22Rv1 (cell line): Measurements from ENCODE around the gene DYRK3.

ENCODE experiments used
- CTCF ChIP-seq: fragments of 450-650 bp; IDR thresholded peaks from 2 replicates; pipeline ENCODE4 v1.5.1; 2017; ENCODE audit warnings: mild to moderate bottlenecking
- ZFX ChIP-seq: fragments of 450-650 bp; IDR thresholded peaks from 2 replicates; pipeline ENCODE4 v1.6.1; 2017; ENCODE audit warnings: antibody characterized with exemption, borderline replicate concordance

- TF ChIP-seq CTCF (no peak), ZFX (no peak)
Observed at GRCh38 chr1:206674236-206674635, 38.9 kb downstream of the DYRK3 start.
